ENCODE data around the gene STK32C. TPM values are rescaled to one million over a fixed set of nuclear protein-coding genes. Genes with fewer than 3 reads are reported as not detected.

STK32C gene
- total RNA-seq, 1 donor from 2014 or later, result 12.9 TPM

DNA sequence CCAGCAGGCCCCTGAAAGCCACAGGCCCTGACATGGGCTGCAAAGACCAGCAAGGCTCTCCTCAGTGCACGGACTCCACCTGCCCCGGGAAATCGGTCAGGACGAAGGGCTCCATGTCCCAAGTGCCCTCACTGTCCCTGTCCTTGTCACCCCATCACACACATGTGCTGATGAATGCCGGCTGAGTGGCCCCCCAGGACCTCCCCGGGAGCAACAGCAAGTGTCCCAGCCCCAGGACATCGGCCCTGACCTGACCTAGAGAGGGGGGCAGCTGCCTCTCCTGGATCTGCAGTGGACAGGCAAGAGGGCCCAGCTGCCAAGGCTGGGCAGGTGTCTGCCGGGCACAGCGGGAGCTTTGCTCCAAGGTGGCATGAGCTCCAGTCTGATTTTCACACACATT lies 49.8 kb downstream of the STK32C start:
- no peak overlapping the region for H3K27ac Mint-ChIP-seq
- H3K9me3 Mint-ChIP-seq, result no peaks in the 10 kb centered on the region
- peaks cover 2% of the 10 kb centered on the region for H3K27me3 Mint-ChIP-seq
- no peaks in the 10 kb centered on the region for H3K36me3 Mint-ChIP-seq
- H3K4me3 Mint-ChIP-seq, result no peak overlapping the region
- DNase-seq (ENCODE audit: extremely low spot score, unreplicated experiment), result no peak
- H3K4me1 Mint-ChIP-seq (ENCODE audit: unreplicated experiment), result peaks cover 4% of the 10 kb centered on the region
- no peak for TF ChIP-seq CTCF (conservative IDR thresholded peaks at IDR 0.05)

DNA sequence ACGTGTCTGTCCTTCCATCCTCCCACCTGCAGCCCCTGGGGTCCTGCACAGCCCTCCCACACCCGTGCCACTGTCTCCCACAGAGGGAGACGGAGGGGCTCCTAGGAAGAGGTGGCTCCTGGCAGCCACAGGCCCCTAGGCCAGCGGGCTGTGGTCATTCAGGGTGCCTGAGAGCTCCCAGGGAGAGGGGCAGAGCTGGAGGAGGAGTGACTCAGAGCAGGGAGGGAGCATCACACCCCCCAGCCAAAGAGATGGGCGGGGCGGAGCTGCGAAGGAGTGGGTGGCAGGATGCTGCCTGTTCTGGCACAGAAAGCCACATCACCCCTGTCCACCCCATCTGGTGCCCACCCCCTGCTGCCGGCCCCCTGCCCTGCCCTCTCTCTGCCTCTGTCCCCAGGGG lies 50.5 kb downstream of the STK32C start:
- Mint-ChIP-seq H3K36me3 (no peaks in the 10 kb centered on the region), H3K27me3 (peaks cover 7% of the 10 kb centered on the region), H3K4me3 (no peak overlapping the region), H3K4me1 (ENCODE audit: unreplicated experiment) (peaks cover 4% of the 10 kb centered on the region), H3K9me3 (no peaks in the 10 kb centered on the region), H3K27ac (no peak overlapping the region)
- no peak for TF ChIP-seq CTCF (conservative IDR thresholded peaks at IDR 0.05)
- no peak for DNase-seq (ENCODE audit: extremely low spot score, unreplicated experiment)

GRCh38 chr10:132256866-132257265 lies 50.9 kb downstream of the STK32C start:
- Mint-ChIP-seq H3K36me3 (no peaks in the 10 kb centered on the region), H3K4me3 (no peak overlapping the region), H3K4me1 (ENCODE audit: unreplicated experiment) (peaks cover 4% of the 10 kb centered on the region), H3K27ac (no peak overlapping the region), H3K27me3 (peaks cover 7% of the 10 kb centered on the region), H3K9me3 (no peaks in the 10 kb centered on the region)
- no peak for DNase-seq (ENCODE audit: extremely low spot score, unreplicated experiment)
- no peak for TF ChIP-seq CTCF (conservative IDR thresholded peaks at IDR 0.05)

GRCh38 chr10:132255489-132256344 lies 52.0 kb downstream of the STK32C start:
- no peaks in the 10 kb centered on the region for H3K36me3 Mint-ChIP-seq
- no peak overlapping the region for H3K27ac Mint-ChIP-seq
- H3K4me3 Mint-ChIP-seq, result no peak overlapping the region
- no peak for TF ChIP-seq CTCF (conservative IDR thresholded peaks at IDR 0.05)
- peaks cover 4% of the 10 kb centered on the region for H3K4me1 Mint-ChIP-seq (ENCODE audit: unreplicated experiment)
- no peaks in the 10 kb centered on the region for H3K9me3 Mint-ChIP-seq
- peaks cover 7% of the 10 kb centered on the region for H3K27me3 Mint-ChIP-seq
- DNase-seq (ENCODE audit: extremely low spot score, unreplicated experiment), result no peak

- no peak overlapping the region for H3K27ac Mint-ChIP-seq
- H3K4me1 Mint-ChIP-seq (ENCODE audit: unreplicated experiment), result peaks cover 4% of the 10 kb centered on the region
- TF ChIP-seq CTCF (conservative IDR thresholded peaks at IDR 0.05), result no peak
- DNase-seq (ENCODE audit: extremely low spot score, unreplicated experiment), result no peak
- no peaks in the 10 kb centered on the region for H3K36me3 Mint-ChIP-seq
- peaks cover 7% of the 10 kb centered on the region for H3K27me3 Mint-ChIP-seq
- no peaks in the 10 kb centered on the region for H3K9me3 Mint-ChIP-seq
- no peak overlapping the region for H3K4me3 Mint-ChIP-seq
Observed at GRCh38 chr10:132254841-132255240, 52.9 kb downstream of the STK32C start.
